Common myeloid progenitor, CD34-positive (primary cell): ENCODE measurements around the gene TFB1M.

Experiments used
- CTCF ChIA-PET: fragments of 350-600 bp; sonication (Branson Sonifier 250); formaldehyde crosslinking; loops from one replicate; lab custom pipeline; 2021; ENCODE audit warnings: antibody characterized with exemption; lab: Charles Lee
- POLR2A ChIA-PET: fragments of 350-600 bp; sonication (Branson Sonifier 250); formaldehyde crosslinking; loops from one replicate; lab custom pipeline; 2021; ENCODE audit warnings: antibody characterized with exemption; lab: Charles Lee
- DNase-seq, 3 donors: peaks; one replicate each; pipeline versions ENCODE4 v3.0.0 to v3.0.0-alpha.2; 2013
- H3K27ac ChIP-seq, 2 experiments: 1 replicate in 1 of 2; 2 replicates in 1 of 2; pipeline ENCODE4 v1.7.0; 2013; ENCODE audit warnings: inconsistent platforms in 2 of 2, low read length in 2 of 2, mild to moderate bottlenecking in 2 of 2, low read depth in 1 of 2, moderate library complexity in 1 of 2; ENCODE audit not compliant: severe bottlenecking in 2 of 2, insufficient read depth in 1 of 2, poor library complexity in 1 of 2
- H3K27me3 ChIP-seq, 5 experiments: replicated peaks in 2 of 5; 1 replicate in 3 of 5; 2 replicates in 2 of 5; pipeline versions ENCODE4 v1.6.1 to v1.7.0; 2013; ENCODE audit warnings: low read length in 4 of 5, mild to moderate bottlenecking in 2 of 5, moderate library complexity in 2 of 5, inconsistent platforms in 1 of 5; ENCODE audit not compliant: insufficient read depth in 5 of 5, control insufficient read depth in 4 of 5
- H3K36me3 ChIP-seq, 4 experiments: 1 replicate in 2 of 4; 2 replicates in 2 of 4; pipeline versions ENCODE4 v1.6.1 to v1.7.0; 2013; ENCODE audit warnings: low read length in 3 of 4, control low read depth in 1 of 4, mild to moderate bottlenecking in 1 of 4; ENCODE audit not compliant: control insufficient read depth in 4 of 4, insufficient read depth in 4 of 4
- H3K4me1 ChIP-seq, 4 experiments: 1 replicate in 3 of 4; 2 replicates in 1 of 4; pipeline versions ENCODE4 v1.6.1 to v1.7.1; 2013; ENCODE audit warnings: low read length in 3 of 4, mild to moderate bottlenecking in 3 of 4, control low read depth in 1 of 4, inconsistent platforms in 1 of 4, moderate library complexity in 1 of 4; ENCODE audit not compliant: control insufficient read depth in 4 of 4, insufficient read depth in 4 of 4; ENCODE audit errors: control extremely low read depth in 1 of 4
- H3K4me3 ChIP-seq, 7 experiments: 1 replicate in 4 of 7; 2 replicates in 3 of 7; pipeline versions ENCODE4 v1.5.1 to v1.7.0; 2013; ENCODE audit warnings: mild to moderate bottlenecking in 7 of 7, low read length in 6 of 7, moderate library complexity in 6 of 7, inconsistent platforms in 2 of 7, low read depth in 2 of 7, control low read depth in 1 of 7; ENCODE audit not compliant: insufficient read depth in 4 of 7, control insufficient read depth in 1 of 7; ENCODE audit errors: extremely low read depth in 1 of 7
- H3K9me3 ChIP-seq, 5 experiments: 1 replicate in 4 of 5; 2 replicates in 1 of 5; pipeline versions ENCODE4 v1.6.1 to v1.7.1; 2013; ENCODE audit warnings: low read length in 4 of 5, mild to moderate bottlenecking in 2 of 5, inconsistent platforms in 1 of 5, low read depth in 1 of 5, moderate library complexity in 1 of 5; ENCODE audit not compliant: control insufficient read depth in 4 of 5, insufficient read depth in 2 of 5; ENCODE audit errors: control extremely low read depth in 1 of 5
- whole genome bisulfite sequencing: methylation state at CpG from one replicate; pipeline ENCODE4 v1.1.5; 2013; ENCODE audit not compliant: insufficient coverage; 5-methylcytosine and 5-hydroxymethylcytosine counted together

TFB1M gene

GRCh38 chr6:155227046-155227445 lies 87.2 kb downstream of the TFB1M start:
- no peaks in the 10 kb centered on the region for H3K9me3 ChIP-seq
- ChIA-PET CTCF (no interaction called here), POLR2A (no interaction called here)
- H3K27ac ChIP-seq, result no peak overlapping the region
- H3K4me3 ChIP-seq, result no peak overlapping the region
- H3K36me3 ChIP-seq, result peaks cover 0 to 2% (median 0%) of the 10 kb centered on the region in 4 experiments
- H3K4me1 ChIP-seq, result peaks cover 0 to 4% (median 2%) of the 10 kb centered on the region in 4 experiments
- 100% methylated on average over 4 of the region's 4 CpGs for WGBS
- no peak for DNase-seq
- no peaks in the 10 kb centered on the region for H3K27me3 ChIP-seq

GRCh38 chr6:155224618-155225017 lies 89.7 kb downstream of the TFB1M start:
- H3K27me3 ChIP-seq, result no peaks in the 10 kb centered on the region
- 97% methylated on average over 6 of the region's 7 CpGs for WGBS
- no peak overlapping the region for H3K4me3 ChIP-seq
- no peak overlapping the region for H3K27ac ChIP-seq
- H3K9me3 ChIP-seq, result no peaks in the 10 kb centered on the region
- peak in 1 of 3 donors; percentile 7 for DNase-seq
- ChIA-PET POLR2A (no interaction called here), CTCF (interaction anchor here (0.7 to 1.8 kb wide), 4 partner anchors 11 to 356 kb away, joined by 3 to 4 read pairs (median 3); no protein-coding TSS in a partner anchor)
- peaks cover 0 to 4% (median 2%) of the 10 kb centered on the region in 4 experiments for H3K4me1 ChIP-seq
- H3K36me3 ChIP-seq, result peaks cover 0 to 2% (median 0%) of the 10 kb centered on the region in 4 experiments

GRCh38 chr6:155223646-155224451 lies 90.4 kb downstream of the TFB1M start:
- ChIA-PET CTCF (interaction anchor here (0.7 to 1.8 kb wide), 3 partner anchors 37 to 356 kb away, joined by 3 to 4 read pairs (median 3); no protein-coding TSS in a partner anchor), POLR2A (no interaction called here)
- H3K4me1 ChIP-seq, result peaks cover 0 to 4% (median 2%) of the 10 kb centered on the region in 4 experiments
- H3K27me3 ChIP-seq, result no peaks in the 10 kb centered on the region
- H3K36me3 ChIP-seq, result peaks cover 0 to 2% (median 0%) of the 10 kb centered on the region in 4 experiments
- no peaks in the 10 kb centered on the region for H3K9me3 ChIP-seq
- no peak overlapping the region for H3K27ac ChIP-seq
- H3K4me3 ChIP-seq, result no peak overlapping the region
- 98% methylated on average over 7 of the region's 12 CpGs for whole genome bisulfite sequencing
- DNase-seq, result peak in 2 of 3 donors; percentile 47 to 49

GRCh38 chr6:155222506-155222905 lies 91.8 kb downstream of the TFB1M start:
- H3K27me3 ChIP-seq, result no peaks in the 10 kb centered on the region
- DNase-seq, result no peak
- H3K9me3 ChIP-seq, result no peaks in the 10 kb centered on the region
- peak overlapping the region in 1 of 7 experiments; percentile 34 for H3K4me3 ChIP-seq
- H3K4me1 ChIP-seq, result peaks cover 0 to 4% (median 2%) of the 10 kb centered on the region in 4 experiments
- no peak overlapping the region for H3K27ac ChIP-seq
- H3K36me3 ChIP-seq, result peaks cover 0 to 2% (median 0%) of the 10 kb centered on the region in 4 experiments
- ChIA-PET CTCF (interaction anchor here (1.9 kb wide), 1 partner anchor 43 kb away, joined by 4 read pairs; no protein-coding TSS in a partner anchor), POLR2A (no interaction called here)
- WGBS, result 97% methylated on average over 4 of the region's 4 CpGs

GRCh38 chr6:155221086-155221485 lies 93.2 kb downstream of the TFB1M start:
- CTCF ChIA-PET, result interaction anchor here (0.6 to 1.9 kb wide), 3 partner anchors 13 to 68 kb away, joined by 3 to 4 read pairs (median 4); no protein-coding TSS in a partner anchor
- H3K9me3 ChIP-seq, result no peaks in the 10 kb centered on the region
- no peaks in the 10 kb centered on the region for H3K27me3 ChIP-seq
- H3K36me3 ChIP-seq, result peaks cover 0 to 2% (median 0%) of the 10 kb centered on the region in 4 experiments
- no peak overlapping the region for H3K27ac ChIP-seq
- DNase-seq, result peak in 1 of 3 donors; percentile 8
- no peak overlapping the region for H3K4me3 ChIP-seq
- 94% methylated on average over 4 of the region's 4 CpGs for WGBS
- H3K4me1 ChIP-seq, result peaks cover 0 to 4% (median 2%) of the 10 kb centered on the region in 4 experiments
- POLR2A ChIA-PET, result no interaction called here

GRCh38 chr6:155219858-155220301 lies 94.4 kb downstream of the TFB1M start:
- H3K27ac ChIP-seq, result no peak overlapping the region
- H3K9me3 ChIP-seq, result no peaks in the 10 kb centered on the region
- 100% methylated on average over 4 of the region's 5 CpGs for WGBS
- H3K27me3 ChIP-seq, result no peaks in the 10 kb centered on the region
- CTCF ChIA-PET, result interaction anchor here (0.7 to 1.1 kb wide), 2 partner anchors 28 to 42 kb away, joined by 3 read pairs; no protein-coding TSS in a partner anchor
- peaks cover 0 to 4% (median 2%) of the 10 kb centered on the region in 4 experiments for H3K4me1 ChIP-seq
- no peak overlapping the region for H3K4me3 ChIP-seq
- peaks cover 0 to 2% (median 0%) of the 10 kb centered on the region in 4 experiments for H3K36me3 ChIP-seq
- no peak for DNase-seq
- POLR2A ChIA-PET, result no interaction called here
